ENCODE results near the gene POLR1B. TPM values are rescaled to one million over a fixed set of nuclear protein-coding genes. Genes with fewer than 3 reads are reported as not detected.

POLR1B gene
- total RNA-seq, 4 donors from 2014 or later, result 13.0 to 18.1 (median 13.3) TPM

DNA sequence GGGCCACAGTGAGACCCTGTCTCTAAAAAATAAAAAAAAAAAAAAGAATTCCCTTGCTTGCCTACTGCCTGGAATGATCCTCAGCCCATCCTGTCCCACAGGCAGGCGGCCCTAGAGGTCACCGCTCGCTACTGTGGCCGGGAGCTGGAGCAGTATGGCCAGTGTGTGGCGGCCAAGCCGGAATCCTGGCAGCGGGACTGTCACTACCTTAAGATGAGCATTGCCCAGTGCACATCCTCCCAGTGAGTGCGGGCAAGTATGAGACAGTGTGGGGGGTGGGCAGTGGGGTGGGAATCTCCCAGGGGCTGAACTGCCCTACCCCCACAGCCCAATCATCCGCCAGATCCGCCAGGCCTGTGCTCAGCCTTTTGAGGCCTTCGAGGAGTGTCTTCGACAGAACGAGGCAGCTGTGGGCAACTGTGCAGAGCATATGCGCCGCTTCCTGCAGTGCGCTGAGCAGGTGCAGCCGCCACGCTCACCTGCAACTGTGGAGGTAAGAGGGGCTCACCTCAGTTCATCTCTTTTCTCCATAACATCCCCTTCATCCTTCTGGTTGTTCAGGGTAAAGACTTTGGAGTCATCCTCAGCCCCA is 43.7 kb downstream of the POLR1B start:
- intact Hi-C loops (cut with DNase I; ENCODE audit: low total_unique reads), result loop anchor here (1.0 to 5.0 kb wide), 4 partner anchors 59 to 964 kb away; partner anchors contain the start of genes SLC20A1 and TMEM87B
- TF ChIP-seq POLR2A (IDR thresholded peaks at IDR 0.05) (no peak), CTCF (IDR thresholded peaks at IDR 0.05 in 4 of 5, conservative IDR thresholded peaks at IDR 0.05 in 1 of 5) (no peak)
- DNase-seq (no peak), ATAC-seq (no peak)
- Histone ChIP-seq H3K27ac (peak overlapping the region; percentile 93 to 99 (median 96)), H3K4me1 (peaks cover 39 to 40% of the 10 kb centered on the region in 2 donors), H3K27me3 (no peaks in the 10 kb centered on the region), H3K9me3 (no peaks in the 10 kb centered on the region), H3K4me3 (no peak overlapping the region), H3K36me3 (peaks cover 0 to 19% of the 10 kb centered on the region in 2 donors)
- in situ Hi-C loops (cut with MboI; ENCODE audit: low sequenced_read_pairs in 4 of 4), result loop anchor here in 2 of 4 donors (10.0 to 25.0 kb wide), 2 partner anchors 101 to 324 kb away; partner anchors contain the start of genes TTL (in 1 of the 2) and ZC3H8 (in 1 of the 2)

DNA sequence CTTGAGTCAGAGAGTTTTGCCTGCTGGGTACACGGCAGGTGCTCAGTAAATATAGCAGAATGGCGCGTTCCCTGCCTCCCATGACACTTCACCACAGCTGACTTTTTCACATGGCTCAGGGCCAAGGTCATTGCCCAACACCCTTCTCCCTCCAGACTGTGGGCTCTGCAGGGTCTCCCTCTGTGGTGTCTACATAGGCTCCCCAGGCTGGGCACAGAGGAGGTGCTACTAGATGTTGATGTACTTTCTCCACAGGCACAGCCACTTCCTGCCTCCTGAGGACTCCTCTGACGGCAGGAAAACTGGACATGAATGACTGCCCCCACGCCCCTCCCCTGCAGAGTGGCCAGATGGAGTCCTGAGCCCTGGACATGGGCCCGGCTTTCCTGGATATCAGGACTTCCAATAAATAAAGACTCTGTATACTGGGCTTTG is 46.4 kb downstream of the POLR1B start:
- H3K9me3 ChIP-seq, result no peaks in the 10 kb centered on the region
- H3K4me1 ChIP-seq, result peaks cover 25 to 28% of the 10 kb centered on the region in 2 donors
- TF ChIP-seq POLR2A (IDR thresholded peaks at IDR 0.05) (no peak), CTCF (IDR thresholded peaks at IDR 0.05 in 4 of 5, conservative IDR thresholded peaks at IDR 0.05 in 1 of 5) (no peak)
- in situ Hi-C loops (cut with MboI; ENCODE audit: low sequenced_read_pairs in 4 of 4) (loop anchor here in 2 of 4 donors (10.0 to 25.0 kb wide), 2 partner anchors 104 to 326 kb away; partner anchors contain the start of genes TTL (in 1 of the 2) and ZC3H8 (in 1 of the 2)), intact Hi-C loops (cut with DNase I; ENCODE audit: low total_unique reads) (loop anchor here (1.0 to 5.0 kb wide), 3 partner anchors 57 to 966 kb away; partner anchors contain the start of genes SLC20A1 and ZC3H8)
- H3K27me3 ChIP-seq, result no peaks in the 10 kb centered on the region
- peaks cover 0 to 30% of the 10 kb centered on the region in 2 donors for H3K36me3 ChIP-seq
- peak overlapping the region in 2 of 4 donors; percentile 8 to 18 for H3K4me3 ChIP-seq
- peak; percentile 75 to 76 for ATAC-seq
- peak overlapping the region; percentile 84 to 93 (median 90) for H3K27ac ChIP-seq
- peak; percentile 77 to 88 for DNase-seq

DNA sequence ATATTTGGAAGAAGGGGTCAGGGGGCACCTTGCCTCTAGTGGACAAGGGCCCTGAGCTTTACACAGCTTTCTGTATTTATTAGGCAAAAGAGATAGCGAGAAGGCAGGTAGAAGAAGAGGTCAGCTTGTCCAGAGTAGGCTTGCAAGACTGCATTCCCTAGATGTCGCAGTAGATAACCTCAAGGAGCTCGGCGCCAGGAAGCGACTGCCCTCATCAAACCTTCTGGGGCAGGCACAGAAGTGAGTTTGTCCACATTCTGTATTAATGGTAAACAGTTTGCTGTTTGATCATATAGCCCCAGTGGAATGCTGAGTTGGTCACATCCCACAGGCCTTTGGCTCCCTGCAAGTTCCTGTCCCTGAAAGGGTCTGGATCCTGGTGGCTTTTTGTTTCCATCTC is 49.1 kb downstream of the POLR1B start:
- in situ Hi-C loops (cut with MboI; ENCODE audit: low sequenced_read_pairs in 4 of 4) (loop anchor here in 2 of 4 donors (10.0 to 25.0 kb wide), 2 partner anchors 133 to 329 kb away; partner anchors contain the start of genes NT5DC4 (in 2 of the 2) and ZC3H8 (in 1 of the 2)), intact Hi-C loops (cut with DNase I; ENCODE audit: low total_unique reads) (no loop called here)
- Histone ChIP-seq H3K27me3 (no peaks in the 10 kb centered on the region), H3K9me3 (no peaks in the 10 kb centered on the region), H3K27ac (no peak overlapping the region), H3K4me1 (peaks cover 11 to 17% of the 10 kb centered on the region in 2 donors), H3K4me3 (no peak overlapping the region), H3K36me3 (peaks cover 0 to 31% of the 10 kb centered on the region in 2 donors)
- no peak for TF ChIP-seq CTCF (IDR thresholded peaks at IDR 0.05 in 4 of 5, conservative IDR thresholded peaks at IDR 0.05 in 1 of 5)
- no peak for TF ChIP-seq POLR2A (IDR thresholded peaks at IDR 0.05)
- no peak for ATAC-seq
- DNase-seq, result no peak

- Histone ChIP-seq H3K27me3 (no peaks in the 10 kb centered on the region), H3K9me3 (no peaks in the 10 kb centered on the region), H3K27ac (no peak overlapping the region), H3K4me1 (peaks cover 0 to 4% of the 10 kb centered on the region in 2 donors), H3K4me3 (no peak overlapping the region), H3K36me3 (peaks cover 0 to 22% of the 10 kb centered on the region in 2 donors)
- in situ Hi-C loops (cut with MboI; ENCODE audit: low sequenced_read_pairs in 4 of 4), result loop anchor here in 2 of 4 donors (10.0 to 25.0 kb wide), 2 partner anchors 131 to 331 kb away; partner anchors contain the start of genes NT5DC4 (in 2 of the 2) and ZC3H8 (in 1 of the 2)
- intact Hi-C loops (cut with DNase I; ENCODE audit: low total_unique reads), result no loop called here
- DNase-seq (no peak), ATAC-seq (no peak)
- TF ChIP-seq POLR2A (IDR thresholded peaks at IDR 0.05) (no peak), CTCF (IDR thresholded peaks at IDR 0.05 in 4 of 5, conservative IDR thresholded peaks at IDR 0.05 in 1 of 5) (no peak)
Measured at GRCh38 chr2:112593736-112594135, 51.5 kb downstream of the POLR1B start.

Data from gastrocnemius medialis (tissue), 4 donors.